NCI-H146 (cell line): ENCODE data around the gene TSPAN5.

Source experiments
- DNase-seq: peaks from one replicate; lab custom pipeline; 2025; lab: John Stamatoyannopoulos, UW

TSPAN5 gene

GRCh38 chr4:98617358-98618047, 40.9 kb downstream of the TSPAN5 start:
- no peak for DNase-seq

- DNase-seq: no peak
Measured at GRCh38 chr4:98615991-98616390, 42.4 kb downstream of the TSPAN5 start.

GRCh38 chr4:98614662-98615061, 43.7 kb downstream of the TSPAN5 start:
- DNase-seq: no peak

GRCh38 chr4:98614094-98614493, 44.3 kb downstream of the TSPAN5 start:
- no peak for DNase-seq

- DNase-seq: no peak
Measured at GRCh38 chr4:98613453-98614075, 44.8 kb downstream of the TSPAN5 start.

GRCh38 chr4:98612318-98613250, 45.8 kb downstream of the TSPAN5 start:
- DNase-seq: no peak

GRCh38 chr4:98611677-98612317, 46.6 kb downstream of the TSPAN5 start:
- DNase-seq: no peak

GRCh38 chr4:98610926-98611676, 47.3 kb downstream of the TSPAN5 start:
- DNase-seq: no peak

GRCh38 chr4:98610431-98610830, 48.0 kb downstream of the TSPAN5 start:
- no peak for DNase-seq

- no peak for DNase-seq
Measured at GRCh38 chr4:98609934-98610333, 48.5 kb downstream of the TSPAN5 start.

GRCh38 chr4:98608356-98608755, 50.1 kb downstream of the TSPAN5 start:
- no peak for DNase-seq

GRCh38 chr4:98606894-98607293, 51.5 kb downstream of the TSPAN5 start:
- DNase-seq: no peak

- DNase-seq: no peak
Measured at GRCh38 chr4:98605216-98605615, 53.2 kb downstream of the TSPAN5 start.

- no peak for DNase-seq
Measured at GRCh38 chr4:98604723-98605122, 53.7 kb downstream of the TSPAN5 start.

GRCh38 chr4:98603683-98604521, 54.5 kb downstream of the TSPAN5 start:
- DNase-seq: no peak

GRCh38 chr4:98602270-98602669, 56.1 kb downstream of the TSPAN5 start:
- no peak for DNase-seq

GRCh38 chr4:98601708-98602107, 56.7 kb downstream of the TSPAN5 start:
- DNase-seq: no peak

- DNase-seq: no peak
Measured at GRCh38 chr4:98599617-98600205, 58.7 kb downstream of the TSPAN5 start.

GRCh38 chr4:98586962-98587354, 71.5 kb downstream of the TSPAN5 start:
- no peak for DNase-seq

GRCh38 chr4:98586291-98586961, 72.0 kb downstream of the TSPAN5 start:
- no peak for DNase-seq
